Activated CD8-positive, alpha-beta T cell treated with anti-CD3 and anti-CD28 coated beads, Interleukin-2, amount 10 ng/mL, durations not matched to agents 7 days and 5 days (primary cell): Measurements from ENCODE around the gene PDE9A. TPM values are rescaled to one million over a fixed set of nuclear protein-coding genes. Genes with fewer than 3 reads are reported as not detected.

ENCODE experiments used
- ATAC-seq: fragments of 150-1000 bp; cut with Tn5 transposase; one replicate; pipeline ENCODE4 v1.10.0; 2021; ENCODE audit warnings: moderate library complexity
- CTCF ChIA-PET: fragments of 350-600 bp; sonication (Branson Sonifier 250); formaldehyde crosslinking; loops from one replicate; lab custom pipeline; 2021; ENCODE audit warnings: antibody characterized with exemption; lab: Charles Lee
- POLR2A ChIA-PET: fragments of 350-600 bp; sonication (Branson Sonifier 250); formaldehyde crosslinking; loops from one replicate; lab custom pipeline; 2021; ENCODE audit warnings: antibody characterized with exemption; lab: Charles Lee
- DNase-seq: peaks from one replicate; pipeline ENCODE4 v3.0.0-alpha.2; 2020
- H3K27ac Mint-ChIP-seq: one replicate; pipeline ENCODE4 v1.8.0; 2021; ENCODE audit warnings: mild to moderate bottlenecking, mixed read lengths
- H3K27me3 Mint-ChIP-seq: one replicate; pipeline ENCODE4 v1.8.0; 2021; ENCODE audit warnings: low read depth, mixed read lengths
- H3K36me3 Mint-ChIP-seq: one replicate; pipeline ENCODE4 v1.8.0; 2021; ENCODE audit warnings: low read depth, mixed read lengths
- H3K4me1 Mint-ChIP-seq: one replicate; pipeline ENCODE4 v1.8.0; 2021; ENCODE audit warnings: low read depth, mixed read lengths
- H3K4me3 Mint-ChIP-seq: one replicate; pipeline ENCODE4 v1.8.0; 2021; ENCODE audit warnings: mild to moderate bottlenecking, mixed read lengths
- H3K9me3 Mint-ChIP-seq: one replicate; pipeline ENCODE4 v1.8.0; 2022; ENCODE audit warnings: mixed read lengths; ENCODE audit not compliant: insufficient read depth
- total RNA-seq, 2 experiments: library from RNA; stranded (reverse); gene quantifications; one replicate each; pipeline ENCODE4 v1.2.3, GENCODE V29; 2021

PDE9A gene
- total RNA-seq, 2 experiments from 2014 or later, result 8.3 to 10.8 TPM

DNA sequence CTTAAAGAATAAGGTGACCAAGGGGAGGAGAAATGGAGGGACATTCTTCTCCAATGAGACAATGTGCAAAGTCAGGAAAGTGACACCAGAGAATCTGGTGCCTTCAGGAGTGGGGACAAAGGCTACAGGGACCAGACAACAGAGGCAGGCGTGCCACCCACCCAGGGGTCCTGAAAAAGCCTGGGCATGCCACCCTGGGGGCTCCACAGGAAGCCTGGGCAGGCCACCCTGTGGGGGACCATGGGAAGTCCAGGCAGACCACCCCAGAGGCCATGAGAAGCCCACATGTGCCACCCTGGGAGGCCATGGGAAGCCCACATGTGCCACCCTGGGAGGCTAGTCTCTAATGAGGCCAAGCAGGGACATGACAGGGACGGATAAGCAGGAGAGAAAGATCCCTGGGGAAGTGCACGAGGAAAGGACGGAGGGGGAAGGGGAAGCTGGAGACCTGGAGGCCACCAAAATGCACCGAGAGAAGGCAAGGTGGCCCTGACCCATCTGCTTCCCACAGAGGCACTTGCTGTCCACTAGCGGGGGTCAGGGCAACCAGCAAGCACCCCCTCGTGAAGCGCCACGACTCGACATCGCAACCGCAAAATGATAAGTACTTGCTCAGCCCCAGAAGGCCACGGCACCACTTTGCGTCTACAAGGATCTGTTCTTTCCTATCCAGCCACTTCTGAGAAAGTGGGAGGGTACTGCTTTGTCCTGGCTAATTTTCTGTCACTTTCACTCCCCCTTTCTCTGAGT lies 7.2 kb upstream of the PDE9A start:
- no peaks in the 10 kb centered on the region for H3K36me3 Mint-ChIP-seq
- ChIA-PET POLR2A (no interaction called here), CTCF (no interaction called here)
- no peaks in the 10 kb centered on the region for H3K9me3 Mint-ChIP-seq
- no peak overlapping the region for H3K4me3 Mint-ChIP-seq
- DNase-seq, result no peak
- H3K4me1 Mint-ChIP-seq, result no peaks in the 10 kb centered on the region
- no peak for ATAC-seq
- no peak overlapping the region for H3K27ac Mint-ChIP-seq
- H3K27me3 Mint-ChIP-seq, result peaks cover 13% of the 10 kb centered on the region

DNA sequence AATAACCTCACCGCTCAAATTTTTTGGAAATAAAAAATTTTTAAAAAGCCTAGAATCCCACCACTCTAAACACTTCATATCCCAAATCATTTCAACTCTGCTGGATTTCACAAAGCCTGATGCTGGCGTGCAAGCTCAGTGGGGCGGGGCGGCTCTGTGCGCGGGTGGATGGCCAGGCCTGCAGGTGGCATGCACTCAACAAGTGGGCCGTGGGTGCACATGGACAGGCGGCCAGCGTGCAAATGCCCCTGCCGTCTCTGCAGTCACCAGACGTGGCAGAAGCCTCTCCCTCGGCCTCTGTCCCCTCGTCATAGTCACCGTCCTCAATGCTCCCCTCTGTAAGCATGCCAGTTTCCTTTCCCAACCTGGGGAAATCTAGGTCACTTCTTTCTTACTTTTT lies 6.6 kb upstream of the PDE9A start:
- H3K27ac Mint-ChIP-seq, result no peak overlapping the region
- H3K36me3 Mint-ChIP-seq, result no peaks in the 10 kb centered on the region
- peaks cover under 1% of the 10 kb centered on the region for H3K4me1 Mint-ChIP-seq
- no peak for ATAC-seq
- no peaks in the 10 kb centered on the region for H3K9me3 Mint-ChIP-seq
- no peak for DNase-seq
- peaks cover 17% of the 10 kb centered on the region for H3K27me3 Mint-ChIP-seq
- CTCF ChIA-PET, result no interaction called here
- no peak overlapping the region for H3K4me3 Mint-ChIP-seq
- POLR2A ChIA-PET, result no interaction called here

GRCh38 chr21:42648606-42649005 lies 4.8 kb upstream of the PDE9A start:
- H3K27me3 Mint-ChIP-seq, result peaks cover 21% of the 10 kb centered on the region
- peaks cover 6% of the 10 kb centered on the region for H3K4me1 Mint-ChIP-seq
- ChIA-PET CTCF (no interaction called here), POLR2A (no interaction called here)
- H3K27ac Mint-ChIP-seq, result no peak overlapping the region
- H3K36me3 Mint-ChIP-seq, result no peaks in the 10 kb centered on the region
- ATAC-seq (no peak), DNase-seq (no peak)
- H3K4me3 Mint-ChIP-seq, result no peak overlapping the region
- no peaks in the 10 kb centered on the region for H3K9me3 Mint-ChIP-seq

DNA sequence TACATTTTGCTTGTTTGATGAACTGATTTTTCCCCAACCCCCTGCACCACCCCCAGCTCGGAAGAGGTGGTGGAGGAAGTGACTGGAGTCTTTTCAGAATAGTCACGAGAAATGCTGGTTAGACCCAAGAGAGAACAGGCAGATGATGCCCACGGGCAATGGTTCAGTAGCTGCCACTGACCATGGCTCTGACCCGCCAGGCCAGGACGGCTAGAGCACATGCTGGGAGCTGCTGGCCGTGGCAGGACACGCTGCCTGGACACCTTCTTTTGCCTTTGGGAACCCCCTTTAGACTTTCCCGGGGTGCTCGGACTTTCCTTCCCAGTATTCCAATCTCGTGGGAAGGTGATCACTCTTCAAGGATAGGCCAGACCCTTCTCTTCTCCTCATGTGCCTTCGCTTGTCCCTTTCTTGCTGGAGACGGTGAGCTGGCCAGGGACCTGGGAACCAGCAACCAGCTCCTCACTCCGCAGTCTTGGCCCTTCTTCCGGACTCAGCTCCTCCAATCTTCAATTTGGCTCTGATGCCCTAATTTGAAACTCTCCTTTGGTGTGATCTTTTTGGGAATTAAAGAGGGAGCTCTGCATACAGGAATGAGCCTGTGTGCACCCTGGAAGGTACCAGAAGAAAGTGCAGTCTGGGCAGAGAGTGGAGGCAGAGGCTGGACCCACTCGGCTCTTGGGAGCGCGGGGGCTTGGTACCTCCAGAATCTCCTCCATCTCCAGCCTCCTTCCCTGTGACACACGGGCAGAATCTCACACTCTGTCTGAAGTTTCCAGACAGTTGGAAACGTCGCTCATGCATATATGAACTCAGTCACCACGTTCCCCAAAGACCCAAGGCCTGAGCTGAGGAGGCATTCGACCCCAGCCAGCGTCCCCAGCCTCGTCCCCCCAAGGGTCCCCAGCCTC lies 4.0 kb upstream of the PDE9A start:
- Mint-ChIP-seq H3K27ac (no peak overlapping the region), H3K36me3 (no peaks in the 10 kb centered on the region), H3K4me1 (peaks cover 7% of the 10 kb centered on the region), H3K9me3 (no peaks in the 10 kb centered on the region), H3K27me3 (peaks cover 21% of the 10 kb centered on the region), H3K4me3 (no peak overlapping the region)
- CTCF ChIA-PET, result no interaction called here
- ATAC-seq (no peak), DNase-seq (no peak)
- POLR2A ChIA-PET, result no interaction called here

GRCh38 chr21:42650033-42650370 lies 3.4 kb upstream of the PDE9A start:
- peaks cover 13% of the 10 kb centered on the region for H3K4me1 Mint-ChIP-seq
- no peaks in the 10 kb centered on the region for H3K36me3 Mint-ChIP-seq
- no peak overlapping the region for H3K27ac Mint-ChIP-seq
- DNase-seq (no peak), ATAC-seq (no peak)
- ChIA-PET CTCF (no interaction called here), POLR2A (no interaction called here)
- no peak overlapping the region for H3K4me3 Mint-ChIP-seq
- peaks cover 26% of the 10 kb centered on the region for H3K27me3 Mint-ChIP-seq
- no peaks in the 10 kb centered on the region for H3K9me3 Mint-ChIP-seq

- Mint-ChIP-seq H3K9me3 (no peaks in the 10 kb centered on the region), H3K4me3 (no peak overlapping the region), H3K4me1 (peaks cover 21% of the 10 kb centered on the region), H3K36me3 (no peaks in the 10 kb centered on the region), H3K27ac (no peak overlapping the region), H3K27me3 (peaks cover 28% of the 10 kb centered on the region)
- POLR2A ChIA-PET, result no interaction called here
- CTCF ChIA-PET, result no interaction called here
- ATAC-seq (no peak), DNase-seq (no peak)
These were observed 2.7 kb upstream of the PDE9A start for GRCh38 chr21:42650441-42651421.

- CTCF ChIA-PET, result interaction anchor here (0.8 kb wide), 1 partner anchor 85 kb away, joined by 3 read pairs; no protein-coding TSS in a partner anchor
- ATAC-seq, result no peak
These were observed 1.7 kb upstream of the PDE9A start for GRCh38 chr21:42651515-42652401.

GRCh38 chr21:42652527-42653230 lies 742 bp upstream of the PDE9A start:
- H3K4me1 Mint-ChIP-seq, result peaks cover 22% of the 10 kb centered on the region
- ATAC-seq, result no peak
- CTCF ChIA-PET, result interaction anchor here (0.8 kb wide), 1 partner anchor 84 kb away, joined by 3 read pairs; no protein-coding TSS in a partner anchor
- no peak for DNase-seq
- no peaks in the 10 kb centered on the region for H3K36me3 Mint-ChIP-seq
- H3K4me3 Mint-ChIP-seq, result peak overlapping the region; percentile 66
- peak overlapping the region; percentile 43 for H3K27ac Mint-ChIP-seq
- peaks cover 28% of the 10 kb centered on the region for H3K27me3 Mint-ChIP-seq
- no peaks in the 10 kb centered on the region for H3K9me3 Mint-ChIP-seq
- POLR2A ChIA-PET, result interaction anchor here (0.6 kb wide), 1 partner anchor 1368 kb away, joined by 4 read pairs; no protein-coding TSS in a partner anchor

More at GRCh38 chr21:42651515-42652401, 1.7 kb upstream of the PDE9A start:
- Mint-ChIP-seq H3K4me3 (no peak overlapping the region), H3K4me1 (peaks cover 22% of the 10 kb centered on the region), H3K9me3 (no peaks in the 10 kb centered on the region), H3K36me3 (no peaks in the 10 kb centered on the region), H3K27me3 (peaks cover 28% of the 10 kb centered on the region), H3K27ac (no peak overlapping the region)
- POLR2A ChIA-PET, result interaction anchor here (0.6 kb wide), 1 partner anchor 9 kb away, joined by 6 read pairs; no protein-coding TSS in a partner anchor
- DNase-seq, result no peak

- H3K27me3 Mint-ChIP-seq, result peaks cover 26% of the 10 kb centered on the region
- POLR2A ChIA-PET, result interaction anchor here (0.6 to 1.3 kb wide), 2 partner anchors 170 to 238 kb away, joined by 3 to 4 read pairs; no protein-coding TSS in a partner anchor
These were observed 925 bp downstream of the PDE9A start for GRCh38 chr21:42654179-42654912.

More at GRCh38 chr21:42654179-42654912, 925 bp downstream of the PDE9A start:
- CTCF ChIA-PET, result interaction anchor here (0.8 to 2.0 kb wide), 6 partner anchors 17 to 238 kb away, joined by 3 to 8 read pairs (median 4); partner anchors contain the start of gene NDUFV3
- Mint-ChIP-seq H3K9me3 (no peaks in the 10 kb centered on the region), H3K36me3 (no peaks in the 10 kb centered on the region), H3K27ac (no peak overlapping the region), H3K4me3 (peak overlapping the region; percentile 24), H3K4me1 (peaks cover 22% of the 10 kb centered on the region)
- ATAC-seq, result peak; percentile 49
- peak; percentile 31 for DNase-seq
